Activated naive CD8-positive, alpha-beta T cell treated with anti-CD3 and anti-CD28 coated beads, Interleukin-2, amount 50 U/mL, for 24 hours (primary cell): Measurements from ENCODE around the gene MKLN1.
A peak's percentile ranks its signal among the peaks of the same experiment; 100 is the strongest.

Source experiments
- ATAC-seq: fragments of 150-1000 bp; cut with Tn5 transposase; one replicate; pipeline ENCODE4 v1.10.0; 2021
- DNase-seq: peaks from one replicate; pipeline ENCODE4 v3.0.0; 2021
- H3K27ac Mint-ChIP-seq: one replicate; pipeline ENCODE4 v1.8.0; 2021; ENCODE audit warnings: mild to moderate bottlenecking, mixed read lengths
- H3K27me3 Mint-ChIP-seq: one replicate; pipeline ENCODE4 v1.8.0; 2021; ENCODE audit warnings: mixed read lengths
- H3K36me3 Mint-ChIP-seq: one replicate; pipeline ENCODE4 v1.8.0; 2021; ENCODE audit warnings: low read depth, mixed read lengths
- H3K4me1 Mint-ChIP-seq: one replicate; pipeline ENCODE4 v1.8.0; 2021; ENCODE audit warnings: mixed read lengths
- H3K4me3 Mint-ChIP-seq: one replicate; pipeline ENCODE4 v1.8.0; 2021; ENCODE audit warnings: mild to moderate bottlenecking, moderate library complexity, mixed read lengths
- H3K9me3 Mint-ChIP-seq: one replicate; pipeline ENCODE4 v1.8.0; 2021; ENCODE audit warnings: mixed read lengths

The MKLN1 gene

DNA sequence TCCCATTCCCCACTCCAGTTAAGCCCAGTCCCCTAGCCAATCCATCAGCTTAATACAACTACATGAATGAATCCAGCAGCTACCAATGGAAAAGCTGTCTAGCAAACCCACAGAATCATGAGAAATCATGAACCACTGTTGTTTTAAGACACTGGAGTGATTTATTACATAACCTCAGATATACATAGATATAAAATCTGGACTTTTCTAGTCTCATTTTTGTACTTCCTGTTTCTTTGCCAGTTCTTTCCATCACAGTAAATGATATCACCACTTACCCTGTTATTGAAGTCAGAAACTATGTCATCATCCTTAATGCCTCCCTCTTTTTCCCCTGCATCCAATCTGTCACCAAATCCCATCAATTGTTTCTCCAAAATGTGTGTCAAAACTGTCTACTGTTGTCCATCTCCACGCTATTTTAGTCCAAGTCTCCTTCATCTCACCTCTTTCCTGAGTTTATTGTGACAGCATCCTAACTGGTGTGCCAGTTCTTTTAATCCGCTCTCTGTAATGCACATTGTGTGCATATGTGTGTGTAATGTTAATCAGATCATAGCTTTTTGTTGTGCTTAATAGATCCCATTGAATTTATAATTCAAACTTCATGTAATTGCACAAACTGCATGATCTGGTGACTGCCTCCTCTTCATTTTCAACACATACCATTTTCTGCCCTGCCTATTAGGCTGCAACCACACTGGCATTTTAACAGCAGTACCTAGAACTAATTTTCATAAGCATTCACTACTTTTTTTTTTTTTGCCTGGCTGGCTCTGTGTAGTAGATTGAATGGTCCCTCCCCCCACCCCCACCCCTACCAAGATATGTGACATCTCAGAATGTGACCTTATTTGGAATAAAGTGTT is 56.0 kb downstream of the MKLN1 start:
- Mint-ChIP-seq H3K27me3 (no peaks in the 10 kb centered on the region), H3K36me3 (peaks cover 13% of the 10 kb centered on the region), H3K4me1 (peaks cover 40% of the 10 kb centered on the region), H3K27ac (peak overlapping the region; percentile 33), H3K9me3 (no peaks in the 10 kb centered on the region), H3K4me3 (no peak overlapping the region)
- DNase-seq: no peak
- peak; percentile 28 for ATAC-seq

DNA sequence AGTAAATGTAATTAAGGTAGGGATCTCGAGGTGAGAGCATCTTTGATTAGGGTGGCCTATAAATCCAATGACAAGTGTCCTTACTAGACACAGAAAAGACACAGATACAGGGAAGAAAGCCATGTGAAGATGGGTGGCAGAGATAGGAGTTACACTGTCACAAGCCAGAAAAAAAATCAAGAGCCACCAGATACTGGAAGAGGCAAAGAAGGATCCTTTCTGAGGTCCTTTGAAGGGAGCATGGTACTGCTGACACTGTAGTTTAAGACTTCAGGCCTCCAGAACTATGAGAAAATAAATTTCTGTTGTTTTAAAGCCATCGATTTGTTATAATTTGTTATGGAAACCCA is 56.6 kb downstream of the MKLN1 start:
- H3K36me3 Mint-ChIP-seq: peaks cover 10% of the 10 kb centered on the region
- H3K27me3 Mint-ChIP-seq: no peaks in the 10 kb centered on the region
- H3K4me3 Mint-ChIP-seq: no peak overlapping the region
- no peaks in the 10 kb centered on the region for H3K9me3 Mint-ChIP-seq
- no peak for ATAC-seq
- DNase-seq: no peak
- peaks cover 40% of the 10 kb centered on the region for H3K4me1 Mint-ChIP-seq
- no peak overlapping the region for H3K27ac Mint-ChIP-seq

DNA sequence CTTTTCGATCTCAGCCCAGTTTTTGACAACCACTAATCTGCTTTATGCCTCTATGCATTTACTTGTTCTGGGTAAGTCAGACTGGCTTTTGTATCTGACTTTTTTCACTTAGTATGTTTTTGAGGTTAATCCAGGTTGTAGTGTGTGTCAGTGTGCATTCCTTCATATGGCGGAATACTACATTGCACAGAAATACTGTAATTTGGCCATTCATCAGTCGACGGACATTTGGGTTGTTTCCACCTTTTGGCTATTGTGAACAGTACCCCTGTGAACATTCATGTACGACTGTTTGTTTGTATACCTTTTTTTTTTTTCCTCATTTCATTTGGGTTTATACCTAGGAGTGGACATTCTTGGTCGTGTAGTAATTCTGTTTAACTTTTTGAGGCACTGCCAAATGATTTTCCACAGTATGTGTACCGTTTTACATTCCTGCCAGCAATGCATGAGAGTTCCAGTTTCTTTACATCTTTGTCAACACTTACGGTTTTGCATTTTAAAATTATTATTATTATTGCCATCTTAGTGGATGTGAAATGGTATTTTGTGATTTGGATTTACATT is 57.4 kb downstream of the MKLN1 start:
- DNase-seq: no peak
- H3K9me3 Mint-ChIP-seq: no peaks in the 10 kb centered on the region
- peaks cover 10% of the 10 kb centered on the region for H3K36me3 Mint-ChIP-seq
- H3K4me3 Mint-ChIP-seq: no peak overlapping the region
- no peaks in the 10 kb centered on the region for H3K27me3 Mint-ChIP-seq
- H3K27ac Mint-ChIP-seq: no peak overlapping the region
- peaks cover 38% of the 10 kb centered on the region for H3K4me1 Mint-ChIP-seq
- no peak for ATAC-seq

GRCh38 chr7:131388126-131388525 is 60.5 kb downstream of the MKLN1 start:
- ATAC-seq: no peak
- DNase-seq: no peak
- no peak overlapping the region for H3K4me3 Mint-ChIP-seq
- H3K4me1 Mint-ChIP-seq: peaks cover 15% of the 10 kb centered on the region
- peaks cover 12% of the 10 kb centered on the region for H3K36me3 Mint-ChIP-seq
- no peaks in the 10 kb centered on the region for H3K9me3 Mint-ChIP-seq
- no peaks in the 10 kb centered on the region for H3K27me3 Mint-ChIP-seq
- no peak overlapping the region for H3K27ac Mint-ChIP-seq

DNA sequence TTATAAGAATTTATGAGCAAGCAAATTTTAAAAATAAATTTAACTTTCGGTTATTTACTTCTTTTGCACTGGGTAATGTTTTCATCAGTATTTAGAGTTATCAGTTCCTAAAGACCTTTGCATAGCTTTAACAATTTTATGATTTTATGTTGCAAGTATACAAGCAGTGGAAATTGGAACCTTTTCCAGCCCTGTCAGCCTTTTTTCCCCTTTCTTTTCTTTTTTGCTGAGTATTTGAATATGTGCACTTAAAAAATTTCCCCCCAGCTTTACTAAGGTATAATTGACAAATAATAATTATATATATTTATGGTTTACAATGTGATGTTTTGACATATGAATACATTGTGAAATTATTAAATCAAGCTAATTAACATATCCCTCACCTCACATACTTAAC is 62.6 kb downstream of the MKLN1 start:
- H3K9me3 Mint-ChIP-seq: no peaks in the 10 kb centered on the region
- no peak overlapping the region for H3K27ac Mint-ChIP-seq
- H3K4me1 Mint-ChIP-seq: no peaks in the 10 kb centered on the region
- no peaks in the 10 kb centered on the region for H3K27me3 Mint-ChIP-seq
- H3K4me3 Mint-ChIP-seq: no peak overlapping the region
- H3K36me3 Mint-ChIP-seq: peaks cover 11% of the 10 kb centered on the region
- DNase-seq (no peak), ATAC-seq (no peak)

GRCh38 chr7:131391145-131391544 is 63.5 kb downstream of the MKLN1 start:
- no peaks in the 10 kb centered on the region for H3K9me3 Mint-ChIP-seq
- ATAC-seq (no peak), DNase-seq (no peak)
- no peaks in the 10 kb centered on the region for H3K27me3 Mint-ChIP-seq
- H3K36me3 Mint-ChIP-seq: peaks cover 9% of the 10 kb centered on the region
- no peak overlapping the region for H3K27ac Mint-ChIP-seq
- H3K4me1 Mint-ChIP-seq: no peaks in the 10 kb centered on the region
- H3K4me3 Mint-ChIP-seq: no peak overlapping the region

- no peak for ATAC-seq
- Mint-ChIP-seq H3K36me3 (peaks cover 49% of the 10 kb centered on the region), H3K27me3 (no peaks in the 10 kb centered on the region), H3K27ac (no peak overlapping the region), H3K4me1 (peaks cover 2% of the 10 kb centered on the region), H3K4me3 (no peak overlapping the region), H3K9me3 (no peaks in the 10 kb centered on the region)
- no peak for DNase-seq
Measured at GRCh38 chr7:131400681-131401176, 73.1 kb downstream of the MKLN1 start.

DNA sequence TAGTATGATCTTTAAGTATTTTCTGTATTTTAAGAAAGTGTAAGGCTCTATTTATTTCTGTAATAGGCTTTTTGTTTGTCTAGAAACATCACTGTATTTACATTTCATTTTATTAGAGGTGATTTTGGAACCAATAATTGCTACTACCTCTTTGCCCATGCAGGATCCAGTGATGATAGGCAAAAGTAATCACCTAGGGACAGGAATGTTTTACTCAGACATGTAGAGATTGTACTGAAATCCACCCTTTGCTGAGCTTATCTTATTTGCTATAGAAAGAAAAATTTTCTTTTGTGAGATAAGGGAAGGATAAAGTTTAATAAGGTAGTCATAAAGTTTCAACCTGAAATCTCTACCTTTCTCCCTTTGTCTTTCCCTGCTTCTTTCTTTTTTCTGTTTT is 73.5 kb downstream of the MKLN1 start:
- no peak overlapping the region for H3K27ac Mint-ChIP-seq
- no peaks in the 10 kb centered on the region for H3K9me3 Mint-ChIP-seq
- no peak overlapping the region for H3K4me3 Mint-ChIP-seq
- peaks cover 2% of the 10 kb centered on the region for H3K4me1 Mint-ChIP-seq
- no peak for DNase-seq
- peaks cover 48% of the 10 kb centered on the region for H3K36me3 Mint-ChIP-seq
- H3K27me3 Mint-ChIP-seq: no peaks in the 10 kb centered on the region
- ATAC-seq: no peak

- DNase-seq (no peak), ATAC-seq (no peak)
- Mint-ChIP-seq H3K4me1 (peaks cover 5% of the 10 kb centered on the region), H3K9me3 (no peaks in the 10 kb centered on the region), H3K4me3 (no peak overlapping the region), H3K27ac (no peak overlapping the region), H3K36me3 (peaks cover 44% of the 10 kb centered on the region), H3K27me3 (no peaks in the 10 kb centered on the region)
Measured at GRCh38 chr7:131403322-131403721, 75.6 kb downstream of the MKLN1 start.

DNA sequence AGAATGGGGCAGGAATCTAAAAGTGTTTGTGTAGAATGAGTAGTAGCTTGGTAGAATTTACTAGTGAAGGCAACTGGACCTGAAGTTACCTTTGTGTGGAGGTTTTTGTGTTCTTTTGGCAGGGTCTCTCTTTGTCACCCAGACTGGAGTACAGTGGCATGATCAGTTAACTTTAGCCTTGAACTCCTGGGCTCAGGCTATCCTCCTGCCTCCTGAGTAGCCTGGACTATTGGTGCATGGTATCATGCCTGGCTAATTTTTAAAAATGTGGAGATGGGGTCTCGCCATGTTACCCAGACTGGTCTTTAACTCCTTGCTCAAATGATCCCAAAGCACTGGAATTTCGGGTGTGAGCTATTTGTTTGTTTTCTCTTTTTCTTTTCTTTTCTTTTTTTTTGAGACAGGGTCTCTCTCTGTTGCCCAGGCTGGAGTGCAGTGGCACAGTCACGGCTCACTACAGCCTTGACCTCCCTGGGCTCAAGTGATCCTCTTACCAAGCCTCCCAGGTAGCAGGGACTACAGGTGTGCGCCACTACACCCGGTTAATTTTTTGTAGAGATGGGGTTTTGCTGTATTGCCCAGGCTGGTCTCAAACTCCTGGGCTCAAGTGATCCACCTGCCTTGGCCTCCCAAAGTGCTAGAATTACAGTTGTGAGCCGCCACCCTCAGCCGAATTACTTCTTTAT is 76.7 kb downstream of the MKLN1 start:
- Mint-ChIP-seq H3K36me3 (peaks cover 39% of the 10 kb centered on the region), H3K9me3 (no peaks in the 10 kb centered on the region), H3K4me1 (peaks cover 5% of the 10 kb centered on the region), H3K27me3 (no peaks in the 10 kb centered on the region), H3K4me3 (no peak overlapping the region), H3K27ac (no peak overlapping the region)
- no peak for ATAC-seq
- DNase-seq: no peak

DNA sequence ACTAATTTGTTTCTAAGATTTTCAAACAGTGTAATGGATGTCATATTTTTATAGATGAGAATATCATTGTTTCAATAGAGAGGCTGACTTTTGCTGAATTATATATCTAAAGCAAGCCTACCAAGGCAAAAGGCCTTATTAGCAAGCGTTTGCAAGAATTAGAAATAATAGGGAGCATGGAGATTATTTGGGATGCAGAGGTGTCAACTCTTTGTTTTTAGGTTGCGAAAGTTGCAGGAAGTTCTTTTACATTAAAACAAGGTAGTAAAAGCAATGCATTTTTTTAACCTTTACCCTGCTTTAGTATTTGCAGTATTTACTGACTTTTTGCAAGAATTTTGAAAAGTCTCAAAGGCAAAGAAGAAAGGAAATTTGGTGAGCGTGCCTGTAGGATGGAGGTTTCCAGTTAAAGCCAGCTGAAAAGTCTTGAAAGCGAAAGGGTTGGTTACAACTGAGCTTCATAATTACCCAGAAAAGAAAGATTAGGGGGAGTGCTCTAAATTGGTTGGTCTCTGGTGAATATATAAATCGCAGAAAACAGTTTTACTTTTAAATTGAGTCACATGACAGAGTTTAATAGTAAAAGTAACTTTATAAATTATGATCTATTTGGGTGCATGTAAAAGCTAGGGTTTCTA is 81.6 kb downstream of the MKLN1 start:
- DNase-seq (no peak), ATAC-seq (no peak)
- H3K27me3 Mint-ChIP-seq: no peaks in the 10 kb centered on the region
- H3K4me3 Mint-ChIP-seq: no peak overlapping the region
- peaks cover 5% of the 10 kb centered on the region for H3K4me1 Mint-ChIP-seq
- no peak overlapping the region for H3K27ac Mint-ChIP-seq
- H3K9me3 Mint-ChIP-seq: no peaks in the 10 kb centered on the region
- peaks cover 6% of the 10 kb centered on the region for H3K36me3 Mint-ChIP-seq

DNA sequence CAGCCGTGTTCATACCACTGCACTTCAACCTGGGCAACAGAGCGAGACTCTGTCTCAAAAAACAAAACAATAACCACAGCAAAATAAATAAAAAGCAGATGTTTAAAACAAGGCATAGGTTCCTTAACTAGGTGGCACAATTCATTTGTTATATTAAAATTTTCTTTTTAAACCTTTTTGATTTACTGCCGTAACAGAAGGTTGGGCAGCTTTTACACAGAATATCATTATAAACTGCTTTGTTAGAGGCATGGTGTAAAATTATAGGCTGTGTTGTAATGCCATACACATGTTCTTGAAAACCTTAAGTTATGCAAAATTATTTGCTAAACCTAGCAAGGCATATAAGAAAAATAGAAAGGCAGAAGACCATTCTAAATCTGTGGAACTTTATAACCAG is 84.4 kb downstream of the MKLN1 start:
- H3K9me3 Mint-ChIP-seq: no peaks in the 10 kb centered on the region
- peaks cover 11% of the 10 kb centered on the region for H3K36me3 Mint-ChIP-seq
- H3K27ac Mint-ChIP-seq: no peak overlapping the region
- no peaks in the 10 kb centered on the region for H3K27me3 Mint-ChIP-seq
- no peaks in the 10 kb centered on the region for H3K4me1 Mint-ChIP-seq
- no peak overlapping the region for H3K4me3 Mint-ChIP-seq
- DNase-seq (no peak), ATAC-seq (no peak)

GRCh38 chr7:131413711-131414110 is 86.0 kb downstream of the MKLN1 start:
- peaks cover 20% of the 10 kb centered on the region for H3K36me3 Mint-ChIP-seq
- ATAC-seq (no peak), DNase-seq (no peak)
- no peaks in the 10 kb centered on the region for H3K9me3 Mint-ChIP-seq
- no peak overlapping the region for H3K4me3 Mint-ChIP-seq
- H3K27ac Mint-ChIP-seq: no peak overlapping the region
- no peaks in the 10 kb centered on the region for H3K27me3 Mint-ChIP-seq
- no peaks in the 10 kb centered on the region for H3K4me1 Mint-ChIP-seq

DNA sequence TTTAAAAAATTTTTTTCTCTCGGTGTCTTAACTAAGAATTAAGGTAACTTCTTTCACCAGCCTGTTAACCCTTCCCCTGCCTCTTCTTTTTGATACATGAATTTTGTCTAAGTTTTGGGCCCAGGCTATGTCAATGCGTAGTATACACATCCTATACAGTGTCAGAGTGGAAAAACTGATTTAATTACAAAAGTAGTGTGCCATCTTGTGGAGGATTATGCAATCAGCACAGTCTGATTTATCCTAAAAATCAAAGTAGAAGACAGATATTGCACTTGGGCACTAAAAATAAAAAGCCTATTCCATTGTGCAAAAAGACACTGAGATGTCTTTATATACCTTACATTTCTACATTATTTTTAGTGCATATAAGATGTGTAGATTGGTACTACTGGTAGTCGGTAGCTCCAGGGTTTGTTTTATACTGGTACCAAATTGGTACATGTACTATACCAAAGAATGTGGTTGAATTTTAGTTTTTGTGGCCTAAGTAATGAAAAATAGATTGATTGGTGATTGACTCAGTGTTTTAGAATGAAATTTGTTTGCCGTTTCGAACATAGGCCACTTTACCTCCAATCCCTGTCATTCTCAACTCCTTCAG is 96.6 kb downstream of the MKLN1 start:
- DNase-seq (no peak), ATAC-seq (peak; percentile 75)
- no peaks in the 10 kb centered on the region for H3K27me3 Mint-ChIP-seq
- peaks cover 11% of the 10 kb centered on the region for H3K36me3 Mint-ChIP-seq
- peaks cover 5% of the 10 kb centered on the region for H3K4me1 Mint-ChIP-seq
- H3K27ac Mint-ChIP-seq: no peak overlapping the region
- no peaks in the 10 kb centered on the region for H3K9me3 Mint-ChIP-seq
- no peak overlapping the region for H3K4me3 Mint-ChIP-seq
